ENCODE results near the gene RTKN2.

Gene RTKN2

GRCh38 chr10:62308101-62308500 is 39.5 kb upstream of the RTKN2 start:
- Histone ChIP-seq H3K9me2 (replicated peaks; ENCODE audit: insufficient read depth, low read length) (no peaks in the 10 kb centered on the region), H3K36me3 (replicated peaks; ENCODE audit: insufficient read depth, low read length) (no peaks in the 10 kb centered on the region), H3K9ac (ENCODE audit: low read length) (no peak overlapping the region), H3K4me3 (ENCODE audit: low read length) (no peak overlapping the region), H2AFZ (ENCODE audit: low read length) (no peak overlapping the region), H3K27me3 (replicated peaks; ENCODE audit: insufficient read depth, low read length) (no peaks in the 10 kb centered on the region), H3K4me2 (ENCODE audit: low read depth, low read length) (no peak overlapping the region), H3F3A (ENCODE audit: insufficient read depth, low read length) (no peaks in the 10 kb centered on the region), H3K9me3 (replicated peaks; ENCODE audit: insufficient read depth, low read length) (no peaks in the 10 kb centered on the region), H4K20me1 (ENCODE audit: insufficient read depth, low read length) (no peaks in the 10 kb centered on the region), H3K27ac (ENCODE audit: low read length) (no peak overlapping the region), H3K4me1 (ENCODE audit: low read length) (no peaks in the 10 kb centered on the region), H3K79me2 (ENCODE audit: low read length) (no peaks in the 10 kb centered on the region)
- no peak for DNase-seq
- TF ChIP-seq EZH2phosphoT487 (IDR thresholded peaks at IDR 0.05; ENCODE audit: low read length) (no peak), CTCF (IDR thresholded peaks at IDR 0.05; ENCODE audit: low read length) (no peak), EZH2 (optimal IDR thresholded peaks at IDR 0.05; ENCODE audit: low read depth, low read length) (no peak)

DNA sequence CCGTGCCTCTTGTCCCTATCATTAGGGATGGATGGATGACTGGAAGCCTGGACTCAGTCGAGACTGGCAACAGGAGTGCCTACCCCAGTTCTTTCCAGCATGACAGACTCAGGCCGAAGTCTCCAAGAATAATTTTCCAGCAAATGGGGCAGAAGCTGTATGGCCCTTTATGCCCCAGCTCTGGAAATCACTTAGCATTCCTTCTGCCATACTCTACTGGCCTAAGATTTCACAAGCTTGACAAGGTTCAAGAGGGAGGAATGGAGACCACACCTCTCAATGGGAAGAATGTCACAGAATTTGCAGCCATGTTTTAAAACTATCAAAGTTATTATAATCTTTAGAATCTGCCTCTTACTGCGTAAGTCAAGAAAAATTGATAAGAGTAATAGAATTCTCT is 39.0 kb upstream of the RTKN2 start:
- no peaks in the 10 kb centered on the region for H3K4me1 ChIP-seq (ENCODE audit: low read length)
- H3K4me3 ChIP-seq (ENCODE audit: low read length) = no peak overlapping the region
- no peaks in the 10 kb centered on the region for H3K36me3 ChIP-seq (replicated peaks; ENCODE audit: insufficient read depth, low read length)
- no peaks in the 10 kb centered on the region for H3F3A ChIP-seq (ENCODE audit: insufficient read depth, low read length)
- no peaks in the 10 kb centered on the region for H3K79me2 ChIP-seq (ENCODE audit: low read length)
- no peak overlapping the region for H2AFZ ChIP-seq (ENCODE audit: low read length)
- no peak overlapping the region for H3K27ac ChIP-seq (ENCODE audit: low read length)
- H3K9ac ChIP-seq (ENCODE audit: low read length) = no peak overlapping the region
- no peaks in the 10 kb centered on the region for H3K9me2 ChIP-seq (replicated peaks; ENCODE audit: insufficient read depth, low read length)
- H4K20me1 ChIP-seq (ENCODE audit: insufficient read depth, low read length) = no peaks in the 10 kb centered on the region
- H3K4me2 ChIP-seq (ENCODE audit: low read depth, low read length) = no peak overlapping the region
- DNase-seq = no peak
- no peak for TF ChIP-seq EZH2 (optimal IDR thresholded peaks at IDR 0.05; ENCODE audit: low read depth, low read length)
- no peak for TF ChIP-seq CTCF (IDR thresholded peaks at IDR 0.05; ENCODE audit: low read length)
- TF ChIP-seq EZH2phosphoT487 (IDR thresholded peaks at IDR 0.05; ENCODE audit: low read length) = no peak
- no peaks in the 10 kb centered on the region for H3K9me3 ChIP-seq (replicated peaks; ENCODE audit: insufficient read depth, low read length)
- no peaks in the 10 kb centered on the region for H3K27me3 ChIP-seq (replicated peaks; ENCODE audit: insufficient read depth, low read length)

- Histone ChIP-seq H2AFZ (ENCODE audit: low read length) (no peak overlapping the region), H3K4me3 (ENCODE audit: low read length) (no peak overlapping the region), H4K20me1 (ENCODE audit: insufficient read depth, low read length) (no peaks in the 10 kb centered on the region), H3K4me2 (ENCODE audit: low read depth, low read length) (no peak overlapping the region), H3K9me3 (replicated peaks; ENCODE audit: insufficient read depth, low read length) (no peaks in the 10 kb centered on the region), H3K27me3 (replicated peaks; ENCODE audit: insufficient read depth, low read length) (no peaks in the 10 kb centered on the region), H3K9ac (ENCODE audit: low read length) (no peak overlapping the region), H3F3A (ENCODE audit: insufficient read depth, low read length) (no peaks in the 10 kb centered on the region), H3K27ac (ENCODE audit: low read length) (no peak overlapping the region), H3K79me2 (ENCODE audit: low read length) (no peaks in the 10 kb centered on the region), H3K36me3 (replicated peaks; ENCODE audit: insufficient read depth, low read length) (no peaks in the 10 kb centered on the region), H3K9me2 (replicated peaks; ENCODE audit: insufficient read depth, low read length) (no peaks in the 10 kb centered on the region), H3K4me1 (ENCODE audit: low read length) (no peaks in the 10 kb centered on the region)
- TF ChIP-seq EZH2phosphoT487 (IDR thresholded peaks at IDR 0.05; ENCODE audit: low read length) (no peak), CTCF (IDR thresholded peaks at IDR 0.05; ENCODE audit: low read length) (no peak), EZH2 (optimal IDR thresholded peaks at IDR 0.05; ENCODE audit: low read depth, low read length) (no peak)
- no peak for DNase-seq
Measured at GRCh38 chr10:62306663-62307062, 38.0 kb upstream of the RTKN2 start.

Measured in MM.1S (cell line).